A673 (cell line): ENCODE results near the gene PPM1K.

Experiments
- CTCF ChIP-seq: fragments of 300-800, 200-600 bp; sonication (generic); conservative IDR thresholded peaks from 2 replicates; pipeline ENCODE4 v1.5.1; 2017; ENCODE audit warnings: low read depth, mild to moderate bottlenecking, antibody characterized with exemption, low read length, moderate library complexity, mixed read lengths
- EZH2 ChIP-seq: fragments of 200-600 bp; sonication (generic); IDR thresholded peaks from 2 replicates; pipeline ENCODE4 v1.6.1; 2017; ENCODE audit warnings: borderline replicate concordance, low read depth, mild to moderate bottlenecking, mixed read lengths, antibody characterized with exemption, low read length; ENCODE audit not compliant: poor library complexity, severe bottlenecking

GRCh38 chr4:88251924-88252323 is 32.4 kb downstream of the PPM1K start:
- TF ChIP-seq CTCF (no peak), EZH2 (no peak)
